K562 (cell line): ENCODE measurements around the gene GGT5. TPM values are rescaled to one million over a fixed set of nuclear protein-coding genes. Genes with fewer than 3 reads are reported as not detected.
A peak's percentile ranks its signal among the peaks of the same experiment; 100 is the strongest.

Experiments
- ATAC-seq: fragments of 200-7000 bp; cut with Tn5 transposase; 3 replicates; pipeline ENCODE4 v1.9.1; 2020; ENCODE audit warnings: moderate library complexity
- BruUV-seq: library from RNA; stranded (reverse); fragments of 400-500 nt; replicated peaks from 2 replicates; lab custom pipeline; 2021; lab: Mats Ljungman, UMichigan
- CTCF ChIA-PET: fragments of 300-600 bp; formaldehyde crosslinking; extraction: SDS; loops from one replicate; lab custom pipeline; 2021; ENCODE audit warnings: low intra/inter-chr PET ratio; lab: Yijun Ruan, JAX
- POLR2A ChIA-PET: fragments of 300-600, 350-650 bp; sonication (Branson Sonifier 250); formaldehyde crosslinking; extraction: SDS; loops from one replicate; lab custom pipeline; 2021; ENCODE audit warnings: antibody characterized with exemption, inconsistent platforms; lab: Yijun Ruan, JAX
- DNase-seq, 4 experiments: peaks; one replicate each; pipeline versions ENCODE4 v3.0.0 to v3.0.0-alpha.2; 2011 to 2018; ENCODE audit warnings: low spot score in 3 of 4, mixed read lengths in 3 of 4; ENCODE audit errors: extremely low read depth in 1 of 4
- FAIRE-seq: peaks from 2 replicates; lab custom pipeline; 2011; peaks lifted over from hg19 to GRCh38; lab: Jason Lieb, UNC
- H2AFZ ChIP-seq: 2 replicates; pipeline ENCODE4 v1.6.0; 2011; ENCODE audit warnings: low read depth, low read length, control low read depth, inconsistent platforms
- H3K27ac ChIP-seq: fragments of 200-600 bp; 3 replicates; pipeline ENCODE4 v1.8.0; 2011; ENCODE audit warnings: low read depth, mild to moderate bottlenecking, control low read depth, inconsistent platforms, low read length, moderate library complexity, mixed read lengths; ENCODE audit errors: extremely low read depth
- H3K27me3 ChIP-seq, 2 experiments: fragments of 300-600 bp in 1 of 2; 2 replicates in 1 of 2; 3 replicates in 1 of 2; pipeline versions ENCODE4 v1.6.0 to v1.8.0; 2011; ENCODE audit warnings: inconsistent platforms in 2 of 2, low read length in 2 of 2, mild to moderate bottlenecking in 1 of 2, mixed read lengths in 1 of 2, moderate library complexity in 1 of 2; ENCODE audit not compliant: control insufficient read depth in 2 of 2, insufficient read depth in 2 of 2
- H3K36me3 ChIP-seq: fragments of 300-600 bp; 3 replicates; pipeline ENCODE4 v1.8.0; 2011; ENCODE audit warnings: mild to moderate bottlenecking, low read length, inconsistent platforms; ENCODE audit not compliant: control insufficient read depth, insufficient read depth
- H3K4me1 ChIP-seq, 2 experiments: fragments of 200-600 bp in 1 of 2; replicated peaks in 1 of 2; 2 replicates in 1 of 2; 3 replicates in 1 of 2; pipeline versions ENCODE4 v1.5.1 to v1.8.0; 2011; ENCODE audit warnings: inconsistent platforms in 2 of 2, low read length in 2 of 2, mild to moderate bottlenecking in 1 of 2, mixed read lengths in 1 of 2, moderate library complexity in 1 of 2; ENCODE audit not compliant: control insufficient read depth in 2 of 2, insufficient read depth in 2 of 2
- H3K4me2 ChIP-seq: 2 replicates; pipeline ENCODE4 v1.6.1; 2011; ENCODE audit warnings: low read length, control low read depth, inconsistent platforms, mixed read lengths; ENCODE audit not compliant: insufficient read depth
- H3K4me3 ChIP-seq: fragments of 200-600 bp; sonication (generic), shearing (Covaris generic); 2 replicates; pipeline ENCODE4 v1.5.1; 2016; ENCODE audit warnings: control low read depth, inconsistent platforms
- H3K79me2 ChIP-seq: fragments of 200-600 bp; 3 replicates; pipeline ENCODE4 v1.8.0; 2011; ENCODE audit warnings: low read length, inconsistent platforms; ENCODE audit not compliant: control insufficient read depth, insufficient read depth
- H3K9ac ChIP-seq, 2 experiments: 2 replicates each; pipeline versions ENCODE4 v1.6.0 to v1.6.1; 2011; ENCODE audit warnings: low read depth in 2 of 2, low read length in 2 of 2, control low read depth in 1 of 2, inconsistent platforms in 1 of 2, mild to moderate bottlenecking in 1 of 2, mixed read lengths in 1 of 2; ENCODE audit not compliant: insufficient read depth in 1 of 2
- H3K9me1 ChIP-seq: one replicate; pipeline ENCODE4 v1.6.0; 2011; ENCODE audit warnings: inconsistent platforms, mild to moderate bottlenecking, low read length, moderate library complexity; ENCODE audit not compliant: control insufficient read depth, insufficient read depth
- H3K9me3 ChIP-seq: replicated peaks from 2 replicates; pipeline ENCODE4 v1.5.1; 2011; ENCODE audit warnings: low read depth, low read length, inconsistent platforms; ENCODE audit not compliant: control insufficient read depth, insufficient read depth
- H4K20me1 ChIP-seq: replicated peaks from 2 replicates; pipeline ENCODE4 v1.6.1; 2011; ENCODE audit warnings: low read length, inconsistent platforms, mixed read lengths; ENCODE audit not compliant: control insufficient read depth, insufficient read depth
- ETV6 ChIP-seq, 3 experiments: fragments of 150-350 bp in 1 of 3; sonication (generic) in 1 of 3; formaldehyde crosslinking in 1 of 3; IDR thresholded peaks; 2 replicates each; pipeline versions ENCODE4 v1.6.1 to v1.8.0; 2014 to 2022; ENCODE audit warnings: borderline replicate concordance in 2 of 3, low read depth in 2 of 3, antibody characterized with exemption in 1 of 3, low read length in 1 of 3, mild to moderate bottlenecking in 1 of 3, missing genetic modification reagents in 1 of 3
- FIP1L1 ChIP-seq: fragments of 200-400 bp; formaldehyde crosslinking; IDR thresholded peaks from 2 replicates; pipeline ENCODE4 v1.6.1; 2018; ENCODE audit warnings: mild to moderate bottlenecking, low read depth, low read length; ENCODE audit not compliant: poor library complexity, severe bottlenecking
- FOXP1 ChIP-seq: sonication (generic); formaldehyde crosslinking; IDR thresholded peaks from 2 replicates; pipeline ENCODE4 v1.8.0; 2022; ENCODE audit warnings: mild to moderate bottlenecking, missing genetic modification reagents
- PHF8 ChIP-seq: fragments of 200-600 bp; sonication (generic); IDR thresholded peaks from 2 replicates; pipeline ENCODE4 v1.6.1; 2012; ENCODE audit warnings: mixed run types, mild to moderate bottlenecking, inconsistent platforms, low read length, moderate library complexity, borderline replicate concordance
- RBBP5 ChIP-seq: fragments of 200-600 bp; sonication (generic); IDR thresholded peaks from 2 replicates; pipeline ENCODE4 v1.6.1; 2012; ENCODE audit warnings: borderline replicate concordance, mild to moderate bottlenecking, low read length, control low read depth, inconsistent platforms; ENCODE audit not compliant: insufficient read depth, poor library complexity, severe bottlenecking
- RBM34 ChIP-seq: fragments of 200-400 bp; formaldehyde crosslinking; IDR thresholded peaks from 2 replicates; pipeline ENCODE4 v1.6.1; 2018; ENCODE audit warnings: low read length, borderline replicate concordance; ENCODE audit not compliant: insufficient read depth
- YY1 ChIP-seq, 3 experiments: IDR thresholded peaks; 2 replicates each; pipeline ENCODE4 v1.6.1; 2011; ENCODE audit warnings: low read length in 2 of 3, mild to moderate bottlenecking in 2 of 3, moderate library complexity in 2 of 3, borderline replicate concordance in 1 of 3, control low read depth in 1 of 3, low read depth in 1 of 3; ENCODE audit not compliant: insufficient read depth in 3 of 3, insufficient replicate concordance in 2 of 3, control insufficient read depth in 1 of 3, insufficient read length in 1 of 3; ENCODE audit errors: extremely low read depth in 1 of 3
- ZNF146 ChIP-seq: IDR thresholded peaks from one replicate; pipeline ENCODE4 v1.6.1; 2018; ENCODE audit warnings: missing compliant biosample characterization; ENCODE audit not compliant: unreplicated experiment
- WGBS: fragments of 100-300 bp; shearing (Covaris generic); methylation state at CpG from one replicate; pipeline ENCODE4 v1.1.6; 2016; ENCODE audit warnings: low coverage, mixed read lengths; ENCODE audit not compliant: insufficient coverage; ENCODE audit errors: missing lambda C conversion rate; 5-methylcytosine and 5-hydroxymethylcytosine counted together
- in situ Hi-C: fragments of 300-500 bp; cut with MboI; formaldehyde crosslinking; loops from 4 replicates; pipeline ENCODE4 v1.15.0; 2018; ENCODE audit warnings: inconsistent platforms, mixed read lengths
- intact Hi-C: fragments of 100-400 bp; cut with micrococcal nuclease; formaldehyde crosslinking; loops from 2 replicates; pipeline ENCODE4 v1.14.2; 2022
- polyA plus RNA-seq, 8 experiments: library from polyadenylated mRNA; depleted of rRNA in 4 of 8; stranded (reverse) in 5 of 8; unstranded in 3 of 8; fragments of >200 nt; fragmentation: Nextera tagmentation in 2 of 8; fragmentation: Illumina TruSeq in 1 of 8; extraction: Ambion mirVana in 2 of 8; extraction: Trizol in 1 of 8; gene quantifications; 2 replicates each; pipeline versions ENCODE4 v1.2.1 to v1.2.3, GENCODE V29; 2011 to 2014; ENCODE audit warnings: inconsistent platforms in 1 of 8, missing spikeins in 1 of 8
- total RNA-seq, 7 experiments: library from RNA; depleted of rRNA in 6 of 7; stranded (reverse); fragments of >200 nt in 6 of 7; fragmentation: Illumina TruSeq in 2 of 7; extraction: Trizol in 2 of 7; gene quantifications; 2 replicates each; pipeline versions ENCODE4 v1.2.1 to v1.2.3, GENCODE V29; 2011 to 2021; ENCODE audit warnings: low replicate concordance in 1 of 7
- TF ChIP-seq, protein P1 (sequence below): fragments of 450-650 bp; IDR thresholded peaks from 2 replicates; pipeline ENCODE4 v1.6.1; 2016; ENCODE audit warnings: antibody characterized with exemption
- TF ChIP-seq, protein P2 (sequence below): fragments of 250-450 bp; sonication (Bioruptor Pico); IDR thresholded peaks from 2 replicates; pipeline ENCODE4 v1.8.0; 2021; ENCODE audit warnings: borderline replicate concordance, mild to moderate bottlenecking, moderate library complexity; ENCODE audit not compliant: poor library complexity, severe bottlenecking
- TF ChIP-seq, protein P3 (sequence below): sonication (generic); formaldehyde crosslinking; IDR thresholded peaks from 2 replicates; pipeline ENCODE4 v1.8.0; 2022; ENCODE audit warnings: mild to moderate bottlenecking, missing genetic modification reagents

The GGT5 gene
- total and polyA plus RNA-seq, 9 of the 15 experiments (the other 6 are each of a cell fraction or from before 2014, with no cell fraction given) = 0.07 to 0.69 (median 0.18) TPM; not detected in 4

DNA sequence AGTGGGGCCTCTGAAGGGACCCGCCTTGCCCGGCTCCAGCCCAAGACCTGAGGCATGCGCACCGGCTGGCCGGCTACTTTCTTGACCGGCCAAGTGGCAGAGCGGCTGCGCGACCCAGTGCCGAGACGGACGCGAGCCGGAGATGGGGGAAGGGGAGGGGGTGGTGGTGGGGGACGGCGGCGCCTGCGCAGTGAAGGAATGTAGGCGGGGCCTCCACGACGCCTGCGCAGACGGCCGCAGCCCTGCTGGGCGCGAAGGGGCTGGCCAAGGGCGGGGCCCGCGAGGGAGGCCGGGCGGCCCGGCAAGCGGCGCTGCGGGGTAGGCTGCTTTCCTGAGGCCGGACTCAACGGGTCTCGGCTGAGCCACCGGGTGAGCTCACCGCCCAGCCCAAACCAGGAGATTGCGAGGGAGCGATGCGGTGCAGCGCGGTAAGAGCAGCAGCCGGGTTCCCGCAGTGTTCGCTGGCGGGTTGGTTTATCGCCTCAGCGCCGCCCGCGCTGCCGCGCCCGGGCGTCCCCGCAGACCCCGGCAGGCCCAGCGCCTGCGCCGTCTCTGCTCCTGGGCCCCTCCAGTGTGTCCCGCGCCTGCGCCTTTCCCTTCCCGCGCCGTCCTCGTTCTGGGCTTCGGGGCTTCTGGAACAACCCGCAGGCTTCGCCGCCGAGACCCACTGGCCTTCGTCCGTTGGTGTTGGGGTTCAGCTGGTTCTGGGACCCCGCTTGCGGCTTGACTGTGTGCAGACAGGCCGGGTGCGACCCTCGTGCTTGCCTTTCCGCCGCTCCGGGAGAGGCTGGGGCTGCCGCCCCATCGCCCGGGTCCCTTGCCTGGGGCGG, 25.9 kb upstream of the GGT5 start, which contains the start of gene SPECC1L:
TSS of gene SPECC1L (plus strand) at position 276 of the 830 bp plus-strand sequence. CDS start 31,401 bp downstream, outside the sequence.
- Histone ChIP-seq H3K4me2 (peak within 1 kb of the TSS; percentile 87), H3K9ac (peak within 1 kb of the TSS; percentile 92 to 97), H3K36me3 (no peaks in the 10 kb centered on the region; the same call in 2 of the 3 replicates), H3K4me3 (peak within 1 kb of the TSS; percentile 92), H3K27me3 (no peaks in the 10 kb centered on the region), H2AFZ (peak within 1 kb of the TSS; percentile 98), H3K4me1 (peaks cover 0 to 17% of the 10 kb centered on the region in 2 experiments; a peak in 2 of 5 replicates), H3K9me1 (no peaks in the 10 kb centered on the region), H3K79me2 (peaks cover 44% of the 10 kb centered on the region), H3K27ac (peak within 1 kb of the TSS; percentile 98), H4K20me1 (no peaks in the 10 kb centered on the region), H3K9me3 (no peaks in the 10 kb centered on the region)
- intact Hi-C loops = no loop called here
- FAIRE-seq (no peak), DNase-seq (peak; percentile 90 to 94 (median 92)), ATAC-seq (peak; percentile 96)
- no TSS peak for BruUV-seq
- POLR2A ChIA-PET = no interaction called here
- in situ Hi-C loops = loop anchor here (25.0 kb wide), 1 partner anchor 1333 kb away; no protein-coding TSS in a partner anchor
- WGBS = 0% methylated on average over 20 of the region's 89 CpGs
- CTCF ChIA-PET = no interaction called here
- TF ChIP-seq RBBP5 (peak; percentile 75), ETV6 (IDR thresholded peaks at IDR 0.05; ENCODE audit: borderline replicate concordance in 1 of 2, low read depth in 2 of 2, low read length in 1 of 2) (no peak), ETV6 (CRISPR knock-in tag; IDR thresholded peaks at IDR 0.05; ENCODE audit: borderline replicate concordance) (no peak), FOXP1 (CRISPR knock-in tag) (peak; percentile 57; the same call in 1 of the 2 replicates), ZNF146 (CRISPR knock-in tag) (no peak), YY1 (IDR thresholded peaks at IDR 0.05; ENCODE audit: borderline replicate concordance in 1 of 3, control insufficient read depth in 1 of 3, extremely low read depth in 1 of 3, insufficient read depth in 3 of 3, insufficient read length in 1 of 3, insufficient replicate concordance in 2 of 3, low read depth in 1 of 3, low read length in 2 of 3) (peak in 2 of 3 experiments; percentile 4 to 46), FIP1L1 (peak; percentile 65), RBM34 (0 out of 2 replicates have a peak, but pooled peaks have one; percentile 41), PHF8 (peak; percentile 94; the same call in 1 of the 2 replicates)
- TF ChIP-seq, protein P1, sequence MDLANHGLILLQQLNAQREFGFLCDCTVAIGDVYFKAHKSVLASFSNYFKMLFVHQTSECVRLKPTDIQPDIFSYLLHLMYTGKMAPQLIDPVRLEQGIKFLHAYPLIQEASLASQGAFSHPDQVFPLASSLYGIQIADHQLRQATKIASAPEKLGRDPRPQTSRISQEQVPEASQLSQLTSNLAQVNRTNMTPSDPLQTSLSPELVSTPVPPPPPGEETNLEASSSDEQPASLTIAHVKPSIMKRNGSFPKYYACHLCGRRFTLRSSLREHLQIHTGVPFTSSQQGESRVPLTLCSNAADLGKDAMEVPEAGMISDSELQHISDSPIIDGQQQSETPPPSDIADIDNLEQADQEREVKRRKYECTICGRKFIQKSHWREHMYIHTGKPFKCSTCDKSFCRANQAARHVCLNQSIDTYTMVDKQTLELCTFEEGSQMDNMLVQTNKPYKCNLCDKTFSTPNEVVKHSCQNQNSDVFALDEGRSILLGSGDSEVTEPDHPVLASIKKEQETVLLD = 0 out of 2 replicates have a peak, but pooled peaks have one; percentile 66
- TF ChIP-seq, protein P2, sequence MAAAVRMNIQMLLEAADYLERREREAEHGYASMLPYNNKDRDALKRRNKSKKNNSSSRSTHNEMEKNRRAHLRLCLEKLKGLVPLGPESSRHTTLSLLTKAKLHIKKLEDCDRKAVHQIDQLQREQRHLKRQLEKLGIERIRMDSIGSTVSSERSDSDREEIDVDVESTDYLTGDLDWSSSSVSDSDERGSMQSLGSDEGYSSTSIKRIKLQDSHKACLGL (CRISPR knock-in tag) = no peak
- TF ChIP-seq, protein P3, sequence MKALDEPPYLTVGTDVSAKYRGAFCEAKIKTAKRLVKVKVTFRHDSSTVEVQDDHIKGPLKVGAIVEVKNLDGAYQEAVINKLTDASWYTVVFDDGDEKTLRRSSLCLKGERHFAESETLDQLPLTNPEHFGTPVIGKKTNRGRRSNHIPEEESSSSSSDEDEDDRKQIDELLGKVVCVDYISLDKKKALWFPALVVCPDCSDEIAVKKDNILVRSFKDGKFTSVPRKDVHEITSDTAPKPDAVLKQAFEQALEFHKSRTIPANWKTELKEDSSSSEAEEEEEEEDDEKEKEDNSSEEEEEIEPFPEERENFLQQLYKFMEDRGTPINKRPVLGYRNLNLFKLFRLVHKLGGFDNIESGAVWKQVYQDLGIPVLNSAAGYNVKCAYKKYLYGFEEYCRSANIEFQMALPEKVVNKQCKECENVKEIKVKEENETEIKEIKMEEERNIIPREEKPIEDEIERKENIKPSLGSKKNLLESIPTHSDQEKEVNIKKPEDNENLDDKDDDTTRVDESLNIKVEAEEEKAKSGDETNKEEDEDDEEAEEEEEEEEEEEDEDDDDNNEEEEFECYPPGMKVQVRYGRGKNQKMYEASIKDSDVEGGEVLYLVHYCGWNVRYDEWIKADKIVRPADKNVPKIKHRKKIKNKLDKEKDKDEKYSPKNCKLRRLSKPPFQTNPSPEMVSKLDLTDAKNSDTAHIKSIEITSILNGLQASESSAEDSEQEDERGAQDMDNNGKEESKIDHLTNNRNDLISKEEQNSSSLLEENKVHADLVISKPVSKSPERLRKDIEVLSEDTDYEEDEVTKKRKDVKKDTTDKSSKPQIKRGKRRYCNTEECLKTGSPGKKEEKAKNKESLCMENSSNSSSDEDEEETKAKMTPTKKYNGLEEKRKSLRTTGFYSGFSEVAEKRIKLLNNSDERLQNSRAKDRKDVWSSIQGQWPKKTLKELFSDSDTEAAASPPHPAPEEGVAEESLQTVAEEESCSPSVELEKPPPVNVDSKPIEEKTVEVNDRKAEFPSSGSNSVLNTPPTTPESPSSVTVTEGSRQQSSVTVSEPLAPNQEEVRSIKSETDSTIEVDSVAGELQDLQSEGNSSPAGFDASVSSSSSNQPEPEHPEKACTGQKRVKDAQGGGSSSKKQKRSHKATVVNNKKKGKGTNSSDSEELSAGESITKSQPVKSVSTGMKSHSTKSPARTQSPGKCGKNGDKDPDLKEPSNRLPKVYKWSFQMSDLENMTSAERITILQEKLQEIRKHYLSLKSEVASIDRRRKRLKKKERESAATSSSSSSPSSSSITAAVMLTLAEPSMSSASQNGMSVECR (CRISPR knock-in tag) = peak; percentile 74
